Sigmoid colon (tissue), 4 donors: ENCODE data around the gene GABRR3.

Source experiments
- POLR2AphosphoS5 ChIP-seq, 4 donors: sonication (generic); formaldehyde crosslinking; IDR thresholded peaks; one replicate each; pipeline ENCODE4 v1.6.1; 2017; ENCODE audit warnings: antibody characterized with exemption in 4 of 4
- TF ChIP-seq, protein P1 (sequence below), 4 experiments: fragments of 450-650 bp in 3 of 4; fragments of 200-600 bp in 1 of 4; IDR thresholded peaks; one replicate each; pipeline ENCODE4 v1.5.1; 2016 to 2019; ENCODE audit warnings: antibody characterized with exemption in 4 of 4, mild to moderate bottlenecking in 3 of 4, moderate library complexity in 2 of 4

DNA sequence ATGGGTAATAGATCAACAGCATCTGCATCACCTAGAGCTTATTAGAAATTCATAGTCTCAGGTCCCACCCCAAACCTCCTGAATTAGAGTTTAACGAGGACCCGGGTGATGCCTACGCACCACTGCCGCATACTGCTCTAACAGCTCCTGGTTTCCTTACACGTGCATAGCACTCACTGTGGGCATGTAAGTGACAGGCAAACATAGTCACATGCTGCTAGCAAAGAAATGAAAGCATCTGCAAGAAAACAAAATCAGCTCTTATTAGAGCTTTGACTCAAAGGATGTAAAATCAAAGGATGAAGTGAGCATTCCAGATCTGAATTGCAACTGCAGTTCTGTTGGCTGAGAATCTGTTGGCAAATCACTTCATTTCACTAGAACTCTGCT lies 43.8 kb downstream of the GABRR3 start:
- TF ChIP-seq POLR2AphosphoS5 (IDR thresholded peaks at IDR 0.05) = no peak
- TF ChIP-seq, protein P1, sequence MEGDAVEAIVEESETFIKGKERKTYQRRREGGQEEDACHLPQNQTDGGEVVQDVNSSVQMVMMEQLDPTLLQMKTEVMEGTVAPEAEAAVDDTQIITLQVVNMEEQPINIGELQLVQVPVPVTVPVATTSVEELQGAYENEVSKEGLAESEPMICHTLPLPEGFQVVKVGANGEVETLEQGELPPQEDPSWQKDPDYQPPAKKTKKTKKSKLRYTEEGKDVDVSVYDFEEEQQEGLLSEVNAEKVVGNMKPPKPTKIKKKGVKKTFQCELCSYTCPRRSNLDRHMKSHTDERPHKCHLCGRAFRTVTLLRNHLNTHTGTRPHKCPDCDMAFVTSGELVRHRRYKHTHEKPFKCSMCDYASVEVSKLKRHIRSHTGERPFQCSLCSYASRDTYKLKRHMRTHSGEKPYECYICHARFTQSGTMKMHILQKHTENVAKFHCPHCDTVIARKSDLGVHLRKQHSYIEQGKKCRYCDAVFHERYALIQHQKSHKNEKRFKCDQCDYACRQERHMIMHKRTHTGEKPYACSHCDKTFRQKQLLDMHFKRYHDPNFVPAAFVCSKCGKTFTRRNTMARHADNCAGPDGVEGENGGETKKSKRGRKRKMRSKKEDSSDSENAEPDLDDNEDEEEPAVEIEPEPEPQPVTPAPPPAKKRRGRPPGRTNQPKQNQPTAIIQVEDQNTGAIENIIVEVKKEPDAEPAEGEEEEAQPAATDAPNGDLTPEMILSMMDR (IDR thresholded peaks at IDR 0.05) = no peak
